Measurements from ENCODE around the gene PTPRD.

Gene PTPRD

GRCh38 chr9:8694983-8695588 lies 1917.7 kb downstream of the PTPRD start:
- DNase-seq: no peak

DNA sequence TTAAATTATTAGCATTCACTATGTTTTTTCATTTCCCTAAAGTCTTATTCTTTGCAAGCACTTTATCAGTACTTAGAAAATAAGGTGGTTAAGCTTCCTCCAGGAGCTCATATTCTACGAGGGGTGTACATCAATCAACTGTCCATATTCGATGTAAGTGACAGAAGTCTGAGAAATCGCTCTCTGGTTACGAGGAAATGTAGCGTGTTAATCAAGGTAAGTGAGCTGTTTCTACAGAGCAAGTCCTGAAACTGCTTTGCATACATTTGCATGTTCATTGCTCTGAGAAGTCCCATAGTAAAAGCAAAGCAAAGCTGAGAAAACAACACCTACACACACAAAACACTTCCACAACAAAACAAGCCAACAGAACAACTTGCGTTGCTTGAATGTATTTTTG lies 1919.3 kb downstream of the PTPRD start:
- no peak for DNase-seq

GRCh38 chr9:8686516-8686915 lies 1926.3 kb downstream of the PTPRD start:
- DNase-seq: no peak

DNA sequence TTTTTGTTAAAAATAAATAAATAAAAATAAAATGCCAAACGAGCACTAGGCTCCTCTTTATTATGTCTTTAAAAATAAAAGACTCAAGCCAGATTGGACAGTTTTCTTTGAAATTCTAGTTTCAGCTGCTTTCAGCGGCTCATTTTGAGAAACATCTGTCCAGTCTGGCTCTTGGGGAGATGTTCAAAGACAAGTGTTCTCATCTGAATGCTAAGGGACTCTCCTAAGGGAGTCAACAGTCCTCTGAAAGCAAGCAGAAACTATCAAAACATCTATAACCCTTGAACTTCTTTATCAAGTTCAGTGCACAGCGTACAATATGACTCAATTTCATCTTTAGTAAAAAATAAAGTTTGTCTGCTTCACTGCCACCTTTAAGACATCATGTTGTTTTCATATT lies 1927.0 kb downstream of the PTPRD start:
- DNase-seq: no peak

- DNase-seq: no peak
Measured at GRCh38 chr9:8684978-8685708, 1927.7 kb downstream of the PTPRD start.

- no peak for DNase-seq
Measured at GRCh38 chr9:8683496-8683895, 1929.3 kb downstream of the PTPRD start.

- no peak for DNase-seq
Measured at GRCh38 chr9:8680658-8681057, 1932.1 kb downstream of the PTPRD start.

- DNase-seq: no peak
Measured at GRCh38 chr9:8680157-8680556, 1932.6 kb downstream of the PTPRD start.

GRCh38 chr9:8679371-8679822 lies 1933.4 kb downstream of the PTPRD start:
- no peak for DNase-seq

DNA sequence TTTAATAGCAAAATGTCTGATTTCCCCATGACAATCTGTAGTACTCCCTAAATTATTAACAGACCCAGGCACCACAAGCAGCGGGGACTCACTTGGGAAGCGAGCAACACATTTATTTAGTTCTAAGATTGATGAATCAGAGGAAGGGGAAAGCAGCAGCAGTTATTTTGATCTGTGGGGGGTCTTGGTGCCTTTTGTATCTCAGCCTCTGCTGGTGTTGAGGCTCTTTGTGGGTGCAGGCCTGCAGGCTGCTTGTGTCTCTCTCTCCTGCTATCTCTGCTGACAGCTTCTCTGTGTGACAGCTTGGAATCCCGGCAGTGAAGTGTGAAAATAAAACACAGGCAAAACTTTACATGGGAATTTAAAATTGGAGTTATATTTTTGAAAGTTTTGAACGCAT lies 1935.1 kb downstream of the PTPRD start:
- DNase-seq: no peak

DNA sequence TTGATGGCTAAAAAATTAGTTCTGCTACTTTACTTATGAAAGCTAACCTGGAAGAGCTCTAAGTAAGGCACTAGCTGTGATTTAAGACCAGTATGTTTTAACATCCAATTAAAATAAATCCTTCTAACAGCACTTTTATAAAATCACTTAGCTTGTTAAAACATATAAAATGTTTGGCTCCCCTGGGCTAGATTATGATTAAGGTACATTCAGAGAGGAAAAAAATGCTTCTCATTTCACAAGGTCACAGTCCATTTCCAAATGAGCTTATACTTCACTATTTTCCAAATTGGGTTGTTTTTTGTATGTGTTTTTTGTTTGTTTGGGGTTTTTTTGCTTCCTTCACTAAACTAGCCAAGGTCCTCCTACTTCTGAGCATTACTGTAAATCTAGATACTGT lies 1938.3 kb downstream of the PTPRD start:
- no peak for DNase-seq

DNA sequence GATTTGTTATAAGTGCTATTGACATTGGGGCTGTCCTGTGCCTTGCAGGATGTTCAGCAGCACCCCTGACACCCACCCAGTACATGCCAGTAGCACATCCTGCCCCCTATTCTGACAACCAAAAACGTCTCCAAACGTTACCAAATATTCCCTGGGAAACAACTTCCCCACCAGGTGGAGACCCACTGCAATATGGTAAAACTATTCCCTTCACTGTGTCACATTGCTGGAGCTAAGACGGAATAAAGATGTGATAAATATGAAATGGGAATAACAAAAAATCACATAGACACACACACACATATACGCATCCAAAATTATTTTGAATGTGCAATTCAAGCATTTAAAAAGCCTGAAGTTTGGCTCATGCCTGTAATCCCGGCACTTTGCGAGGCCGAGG lies 1939.0 kb downstream of the PTPRD start:
- no peak for DNase-seq

GRCh38 chr9:8670751-8671150 lies 1942.1 kb downstream of the PTPRD start:
- no peak for DNase-seq

- DNase-seq: no peak
Measured at GRCh38 chr9:8668751-8669150, 1944.1 kb downstream of the PTPRD start.

DNA sequence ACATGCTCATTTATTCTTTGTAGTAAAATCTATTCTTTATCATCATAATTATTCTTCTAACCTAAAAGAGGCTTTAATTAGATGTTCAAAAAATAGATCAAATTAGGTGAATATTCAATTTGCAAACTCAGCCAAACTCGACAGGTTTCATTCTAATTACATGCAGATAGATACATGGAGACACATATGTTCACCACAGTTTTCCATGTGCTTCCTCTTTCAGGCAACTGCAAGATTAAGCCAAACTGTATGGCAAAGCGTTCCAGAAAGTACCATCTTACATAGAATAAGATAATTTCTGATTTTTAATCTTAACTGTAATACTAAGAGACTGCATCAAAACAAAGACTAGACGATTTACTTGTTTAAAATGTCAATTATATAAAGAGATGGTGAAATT lies 1944.6 kb downstream of the PTPRD start:
- DNase-seq: no peak

- no peak for DNase-seq
Measured at GRCh38 chr9:8666060-8666459, 1946.7 kb downstream of the PTPRD start.

- DNase-seq: no peak
Measured at GRCh38 chr9:8660383-8660782, 1952.4 kb downstream of the PTPRD start.

DNA sequence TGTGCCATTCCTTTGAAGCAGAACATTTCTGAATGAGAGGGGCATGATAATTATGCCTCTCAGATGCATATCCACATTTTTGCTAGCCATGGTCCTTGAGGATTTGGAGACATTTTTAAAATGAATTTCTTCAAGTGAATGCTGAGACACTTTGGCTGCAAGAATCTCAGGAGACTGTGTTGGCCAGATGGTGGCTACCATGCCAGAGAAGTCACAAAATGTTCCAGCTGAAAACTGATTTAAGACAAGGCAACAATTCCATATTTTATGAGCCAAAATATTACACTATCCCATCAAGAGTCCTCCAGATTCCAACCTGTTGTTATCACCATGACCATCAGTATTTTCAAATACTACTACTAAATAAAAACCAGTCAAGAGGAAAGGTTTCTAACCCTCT lies 1953.7 kb downstream of the PTPRD start:
- DNase-seq: no peak

- DNase-seq: no peak
Measured at GRCh38 chr9:8655071-8655470, 1957.7 kb downstream of the PTPRD start.

DNA sequence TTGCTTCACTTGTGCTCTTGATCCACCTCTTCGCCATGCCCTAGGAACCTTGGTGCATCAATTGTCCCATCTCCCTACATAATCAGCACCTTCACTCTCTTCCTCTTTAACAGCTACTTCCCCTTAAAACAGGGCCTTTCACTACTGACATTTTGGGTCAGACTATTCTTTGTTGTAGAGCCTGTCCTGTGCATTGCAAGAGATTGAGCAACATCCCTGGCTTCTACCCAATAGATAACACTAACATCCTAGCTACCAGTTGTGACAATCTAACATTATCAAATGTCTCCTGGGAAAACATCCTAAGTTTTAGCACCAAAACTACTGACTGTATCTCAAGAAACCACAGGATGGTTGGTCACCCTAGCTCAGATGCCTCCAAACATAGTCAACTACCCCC lies 1958.9 kb downstream of the PTPRD start:
- DNase-seq: no peak

DNA sequence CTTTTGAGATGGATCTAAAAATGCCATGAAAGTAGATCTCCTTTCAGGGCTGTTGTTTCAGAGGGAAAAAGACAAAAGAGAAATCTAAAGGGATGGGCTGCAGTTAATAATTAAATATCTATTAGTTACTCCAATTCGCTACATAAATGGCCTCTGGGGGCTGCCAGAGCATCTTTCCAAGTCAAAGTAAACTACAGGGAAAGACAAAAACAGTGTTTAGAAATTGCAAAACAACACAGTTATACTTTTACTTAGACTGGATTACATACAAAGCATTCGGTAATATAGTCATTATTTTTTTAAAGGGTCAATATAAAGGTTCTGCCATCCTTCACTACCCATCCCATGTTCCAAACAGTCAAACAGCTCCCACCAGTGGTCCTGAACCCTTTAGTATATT lies 1959.7 kb downstream of the PTPRD start:
- DNase-seq: no peak

GRCh38 chr9:8652255-8652654 lies 1960.5 kb downstream of the PTPRD start:
- DNase-seq: no peak

- DNase-seq: no peak
Measured at GRCh38 chr9:8651846-8652215, 1961.0 kb downstream of the PTPRD start.

DNA sequence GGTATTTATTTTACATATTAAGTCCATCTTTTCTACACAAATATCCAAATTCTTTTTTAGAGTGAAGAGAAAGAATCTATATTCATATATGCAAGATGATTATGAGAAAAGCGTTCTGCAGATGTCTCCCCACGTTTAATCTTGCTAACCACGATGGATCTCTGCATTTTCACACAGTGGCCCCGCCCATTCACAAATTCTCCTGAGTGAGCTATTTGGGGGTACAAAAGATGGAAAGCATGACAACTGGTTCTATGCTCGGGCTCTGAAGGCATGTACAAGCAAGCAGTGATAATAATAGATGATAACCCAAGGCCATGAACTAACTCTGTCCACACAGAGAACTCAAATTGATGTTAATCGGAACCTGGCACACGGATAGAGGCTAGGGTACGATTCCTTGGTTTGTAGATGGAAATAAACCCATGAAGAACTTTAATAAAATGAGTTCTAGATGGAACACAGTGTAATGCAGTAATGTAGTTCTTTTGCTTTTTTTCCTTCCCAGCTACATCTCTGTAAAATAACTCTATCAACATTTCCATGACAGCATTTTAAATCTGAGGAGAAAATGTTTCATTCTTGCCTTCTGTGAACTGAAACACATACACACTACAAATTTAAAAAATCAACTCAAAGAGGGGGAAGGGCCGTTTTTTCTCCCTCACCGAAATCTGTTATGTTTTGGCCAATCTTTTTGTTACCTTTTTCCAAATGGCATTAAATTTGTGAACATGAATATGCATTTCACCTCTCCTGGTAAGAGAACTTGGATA lies 1961.5 kb downstream of the PTPRD start:
- no peak for DNase-seq

Measured in stimulated activated CD4-positive, alpha-beta T cell treated with anti-CD3 and anti-CD28 coated beads, Interleukin-2, amount 100 ng/mL, for 24 hours (primary cell).